GM18867 (cell line): ENCODE results near the gene PPM1A.
"Not testable (repeated sequence)": the region's sequence is repeated elsewhere in the genome, so short reads cannot be mapped to it uniquely, and the experiment has no call there.

Experiments used
- ATAC-seq: cut with Tn5 transposase; IDR thresholded peaks from one replicate; pipeline ENCODE4 v1.9.1; 2021; ENCODE audit warnings: mild to moderate bottlenecking, moderate library complexity; ENCODE audit not compliant: unreplicated experiment

PPM1A gene

DNA sequence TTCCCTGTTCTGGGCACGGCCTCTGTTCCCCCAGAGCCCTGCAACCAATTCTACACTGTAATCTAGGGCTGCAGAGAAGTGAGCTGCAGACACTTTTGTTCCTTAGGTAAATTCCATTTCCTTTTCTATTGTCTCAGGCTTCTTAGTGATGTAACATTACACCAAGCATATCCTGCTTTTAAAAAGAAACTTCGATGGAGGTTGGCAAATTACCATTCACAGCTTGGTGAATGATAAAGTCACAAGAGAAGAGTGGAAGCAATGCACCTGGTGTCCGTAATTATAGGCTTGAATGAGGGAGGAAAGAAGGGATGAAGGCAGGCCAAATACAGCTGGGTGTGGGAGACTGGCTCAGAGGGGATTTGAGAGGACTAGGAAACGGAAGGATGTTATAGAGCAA, 68.6 kb downstream of the PPM1A start:
- ATAC-seq = no peak

- ATAC-seq = not testable (repeated sequence)
Observed at GRCh38 chr14:60320860-60321259, 71.8 kb downstream of the PPM1A start.

GRCh38 chr14:60323199-60323896, 74.3 kb downstream of the PPM1A start:
- no peak for ATAC-seq

- no peak for ATAC-seq
Observed at GRCh38 chr14:60324837-60325236, 75.8 kb downstream of the PPM1A start.

DNA sequence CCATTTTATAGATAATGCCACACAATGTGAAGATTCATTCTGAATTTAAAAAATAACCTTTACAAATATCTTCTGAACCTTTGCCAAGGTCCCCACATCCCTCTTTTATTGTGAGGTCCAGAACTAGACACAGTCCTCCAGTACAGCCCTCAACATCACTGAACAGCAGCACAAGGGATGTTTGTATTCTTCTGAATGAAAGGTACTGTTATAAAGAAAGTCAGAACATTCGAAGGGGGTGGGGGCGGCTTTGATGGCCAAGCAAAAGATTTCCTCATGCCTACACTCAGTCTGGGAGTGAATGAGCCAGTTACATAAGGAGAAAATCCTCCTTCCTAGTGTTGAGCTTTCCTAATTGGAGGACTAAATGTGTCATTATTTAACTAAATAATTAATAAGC, 77.3 kb downstream of the PPM1A start:
- no peak for ATAC-seq

- peak; percentile 64 for ATAC-seq
Observed at GRCh38 chr14:60327447-60328331, 78.7 kb downstream of the PPM1A start.

DNA sequence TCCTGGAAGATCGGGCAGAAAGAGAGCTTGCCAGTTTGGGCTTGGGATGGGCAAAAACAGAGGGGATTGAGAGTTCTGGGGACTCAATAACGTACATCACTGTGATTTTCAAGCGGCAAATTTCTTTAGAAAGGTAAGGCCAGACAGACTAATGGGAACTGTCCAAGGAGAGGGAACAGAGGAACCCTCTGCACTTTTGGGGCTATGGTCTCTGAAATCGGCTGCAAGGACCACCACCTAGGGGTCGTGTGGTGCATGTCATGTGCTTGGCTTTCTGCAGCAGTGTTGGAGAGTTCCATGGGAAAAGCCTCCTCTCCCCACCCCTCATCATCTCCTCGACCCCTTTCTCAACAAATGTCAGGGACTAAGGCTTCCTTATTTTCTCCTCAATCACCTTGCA, 79.6 kb downstream of the PPM1A start:
- no peak for ATAC-seq

DNA sequence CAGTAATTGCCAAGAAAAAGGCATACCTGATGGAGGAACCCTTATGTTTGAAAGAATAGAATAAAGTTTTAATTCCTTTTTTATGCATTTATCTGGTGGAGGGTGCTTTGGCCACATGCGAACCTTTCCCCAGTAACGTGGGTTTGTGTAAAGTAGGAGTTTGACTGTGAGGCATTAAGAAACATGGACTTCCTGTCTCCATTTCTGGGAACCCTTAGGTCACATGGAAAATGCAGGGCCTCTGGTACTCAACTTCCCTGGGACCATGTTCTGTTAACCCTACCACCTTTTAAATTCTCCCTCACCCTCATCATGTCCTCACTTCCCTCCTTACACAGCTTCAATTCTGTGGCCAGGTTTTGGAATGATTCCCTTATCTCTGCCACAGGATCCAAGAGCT, 80.3 kb downstream of the PPM1A start:
- ATAC-seq = no peak

GRCh38 chr14:60331201-60332045, 82.4 kb downstream of the PPM1A start:
- ATAC-seq = peak; percentile 71

- ATAC-seq = no peak
Observed at GRCh38 chr14:60332046-60332399, 83.0 kb downstream of the PPM1A start.

- ATAC-seq = no peak
Observed at GRCh38 chr14:60332869-60333268, 83.8 kb downstream of the PPM1A start.

DNA sequence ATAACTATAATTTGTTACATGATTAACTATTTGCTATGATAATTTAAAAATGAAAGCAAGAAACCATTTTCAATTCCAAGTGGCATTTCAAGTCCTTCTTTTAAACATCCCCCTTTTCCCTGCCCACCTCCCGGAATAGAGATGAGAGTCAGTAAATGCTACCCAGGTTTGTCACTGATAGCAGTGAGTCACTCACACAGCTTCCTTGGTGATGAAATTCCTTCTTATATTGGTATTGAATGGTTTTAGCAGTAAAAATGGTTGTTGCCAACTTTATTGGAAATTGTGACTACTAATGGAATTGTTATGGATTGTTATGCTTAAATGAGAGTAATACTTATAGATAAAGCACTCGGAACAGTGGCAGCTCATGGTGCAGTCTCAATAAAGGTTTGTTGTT, 90.5 kb downstream of the PPM1A start:
- ATAC-seq = no peak

DNA sequence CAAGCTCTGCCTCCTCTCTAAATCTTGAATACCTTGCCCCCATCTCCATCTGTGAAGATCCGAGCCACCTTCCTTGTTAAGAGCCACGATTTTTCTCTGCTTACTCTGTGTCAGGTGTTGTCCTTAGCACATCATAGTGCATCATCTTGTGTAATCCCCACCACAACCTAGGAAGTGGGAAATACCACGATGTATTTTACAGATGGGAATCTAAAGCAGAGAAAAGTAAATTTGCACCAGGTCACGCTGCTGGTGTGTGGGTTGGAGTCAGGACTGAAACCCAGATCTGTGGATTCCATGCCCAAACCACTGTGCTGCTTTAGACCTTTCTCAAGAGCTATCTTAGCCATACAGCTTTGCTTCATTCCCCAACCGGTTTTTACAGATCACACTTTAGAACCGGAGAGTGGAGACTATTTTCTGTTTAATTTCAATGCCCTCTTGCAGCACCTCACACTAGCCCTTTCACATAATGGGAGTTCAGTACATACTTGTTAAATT, 94.6 kb downstream of the PPM1A start:
- no peak for ATAC-seq

DNA sequence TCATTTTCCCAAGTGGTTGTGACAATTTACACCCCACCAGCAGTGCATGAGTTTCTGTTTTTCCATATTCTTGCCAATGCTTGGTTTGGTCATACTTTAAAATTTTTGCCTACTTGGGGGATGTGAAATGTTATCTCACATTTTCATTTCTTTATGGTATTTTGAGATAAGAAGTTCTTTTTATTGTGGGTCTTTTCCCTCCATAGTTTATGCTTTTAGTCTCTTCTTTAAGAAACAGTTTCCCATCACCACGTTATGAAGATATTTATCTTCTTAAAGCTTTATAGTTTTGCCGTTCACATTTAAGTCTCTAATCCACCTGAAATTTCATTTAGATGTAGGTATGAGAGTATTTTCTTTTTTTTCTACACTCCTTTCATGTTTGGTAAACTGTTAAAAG, 95.7 kb downstream of the PPM1A start:
- ATAC-seq = no peak

GRCh38 chr14:60346706-60347105, 97.7 kb downstream of the PPM1A start:
- no peak for ATAC-seq

DNA sequence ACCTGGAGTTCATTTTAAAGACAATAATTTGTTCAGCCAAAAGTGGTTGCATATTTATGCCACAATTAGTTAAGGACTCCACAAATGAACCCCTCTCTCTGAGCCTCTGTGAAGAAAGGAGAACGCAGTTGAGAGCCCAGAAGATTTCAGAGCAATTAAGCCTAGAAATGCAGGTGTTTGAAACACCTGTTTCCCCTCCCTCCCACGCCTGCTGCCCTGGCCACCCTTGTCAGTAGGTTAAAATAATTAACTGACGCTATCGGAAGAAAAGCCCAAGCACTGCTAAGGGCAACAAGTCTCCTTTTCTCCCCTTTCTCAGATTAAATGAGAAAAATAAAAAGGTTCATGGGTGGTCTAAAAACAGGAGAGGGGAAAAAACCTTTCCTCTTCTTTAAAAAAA, 99.2 kb downstream of the PPM1A start:
- ATAC-seq = no peak
